ENCODE results near the gene IL22RA2. TPM values are rescaled to one million over a fixed set of nuclear protein-coding genes. Genes with fewer than 3 reads are reported as not detected.

IL22RA2 gene, protein sequence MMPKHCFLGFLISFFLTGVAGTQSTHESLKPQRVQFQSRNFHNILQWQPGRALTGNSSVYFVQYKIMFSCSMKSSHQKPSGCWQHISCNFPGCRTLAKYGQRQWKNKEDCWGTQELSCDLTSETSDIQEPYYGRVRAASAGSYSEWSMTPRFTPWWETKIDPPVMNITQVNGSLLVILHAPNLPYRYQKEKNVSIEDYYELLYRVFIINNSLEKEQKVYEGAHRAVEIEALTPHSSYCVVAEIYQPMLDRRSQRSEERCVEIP
- total RNA-seq (2021) (not detected in 2 replicates), Bru-seq, nascent RNA (not detected), BruChase-seq, experiment 1, labeled RNA remaining after a 2-hour chase (not detected), BruChase-seq, experiment 2, labeled RNA remaining after a 6-hour chase (not detected)
- long read RNA-seq, result 0 reads

GRCh38 chr6:137173501-137173900, at the start of gene IL22RA2:
IL22RA2 (minus strand) TSS chr6:137173644; CDS start chr6:137161749, 11,895 bp downstream.
- BruUV-seq (replicated peaks), result no TSS peak
- intact Hi-C loops (cut with micrococcal nuclease; ENCODE audit: unreplicated experiment), result no loop called here
- CTCF ChIA-PET, result no interaction called here
- H3K4me3 ChIP-seq (ENCODE audit: low read depth, low read length, poor library complexity, severe bottlenecking), result no peak within 1 kb of the TSS
- TF ChIP-seq, protein P1, sequence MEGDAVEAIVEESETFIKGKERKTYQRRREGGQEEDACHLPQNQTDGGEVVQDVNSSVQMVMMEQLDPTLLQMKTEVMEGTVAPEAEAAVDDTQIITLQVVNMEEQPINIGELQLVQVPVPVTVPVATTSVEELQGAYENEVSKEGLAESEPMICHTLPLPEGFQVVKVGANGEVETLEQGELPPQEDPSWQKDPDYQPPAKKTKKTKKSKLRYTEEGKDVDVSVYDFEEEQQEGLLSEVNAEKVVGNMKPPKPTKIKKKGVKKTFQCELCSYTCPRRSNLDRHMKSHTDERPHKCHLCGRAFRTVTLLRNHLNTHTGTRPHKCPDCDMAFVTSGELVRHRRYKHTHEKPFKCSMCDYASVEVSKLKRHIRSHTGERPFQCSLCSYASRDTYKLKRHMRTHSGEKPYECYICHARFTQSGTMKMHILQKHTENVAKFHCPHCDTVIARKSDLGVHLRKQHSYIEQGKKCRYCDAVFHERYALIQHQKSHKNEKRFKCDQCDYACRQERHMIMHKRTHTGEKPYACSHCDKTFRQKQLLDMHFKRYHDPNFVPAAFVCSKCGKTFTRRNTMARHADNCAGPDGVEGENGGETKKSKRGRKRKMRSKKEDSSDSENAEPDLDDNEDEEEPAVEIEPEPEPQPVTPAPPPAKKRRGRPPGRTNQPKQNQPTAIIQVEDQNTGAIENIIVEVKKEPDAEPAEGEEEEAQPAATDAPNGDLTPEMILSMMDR (conservative IDR thresholded peaks at IDR 0.05; ENCODE audit: low read depth, low read length), result no peak
- no peak for TF ChIP-seq EZH2 (IDR thresholded peaks at IDR 0.05; ENCODE audit: borderline replicate concordance, low read depth, low read length, poor library complexity, severe bottlenecking)
- no peaks in the 10 kb centered on the region for H3K36me3 ChIP-seq (ENCODE audit: insufficient read depth, low read length, poor library complexity, severe bottlenecking)
- POLR2A ChIA-PET (ENCODE audit: low non-redundant PET), result no interaction called here
- no peaks in the 10 kb centered on the region for H3K9me3 ChIP-seq (ENCODE audit: low read depth, low read length, poor library complexity, severe bottlenecking)
- no peak within 1 kb of the TSS for H3K27ac ChIP-seq (ENCODE audit: low read depth, low read length, poor library complexity, severe bottlenecking)
- H3K27me3 ChIP-seq (replicated peaks; ENCODE audit: insufficient read depth, low read depth, low read length, poor library complexity), result peaks cover 3% of the 10 kb centered on the region
- no peaks in the 10 kb centered on the region for H3K4me1 ChIP-seq (ENCODE audit: insufficient read depth, low read length, poor library complexity, severe bottlenecking)
- DNase-seq (ENCODE audit: low spot score), result no peak

- no peak for TF ChIP-seq EZH2 (IDR thresholded peaks at IDR 0.05; ENCODE audit: borderline replicate concordance, low read depth, low read length, poor library complexity, severe bottlenecking)
- TF ChIP-seq, protein P1 (conservative IDR thresholded peaks at IDR 0.05; ENCODE audit: low read depth, low read length), result no peak
- ChIA-PET CTCF (no interaction called here), POLR2A (ENCODE audit: low non-redundant PET) (no interaction called here)
- DNase-seq (ENCODE audit: low spot score), result no peak
- Histone ChIP-seq H3K27me3 (replicated peaks; ENCODE audit: insufficient read depth, low read depth, low read length, poor library complexity) (no peaks in the 10 kb centered on the region), H3K36me3 (ENCODE audit: insufficient read depth, low read length, poor library complexity, severe bottlenecking) (no peaks in the 10 kb centered on the region), H3K9me3 (ENCODE audit: low read depth, low read length, poor library complexity, severe bottlenecking) (no peaks in the 10 kb centered on the region), H3K4me3 (ENCODE audit: low read depth, low read length, poor library complexity, severe bottlenecking) (no peak overlapping the region), H3K4me1 (ENCODE audit: insufficient read depth, low read length, poor library complexity, severe bottlenecking) (peaks cover 7% of the 10 kb centered on the region), H3K27ac (ENCODE audit: low read depth, low read length, poor library complexity, severe bottlenecking) (no peak overlapping the region)
- no TSS peak for BruUV-seq (replicated peaks)
- intact Hi-C loops (cut with micrococcal nuclease; ENCODE audit: unreplicated experiment), result no loop called here
Measured at GRCh38 chr6:137222381-137222780, 48.9 kb upstream of the IL22RA2 start.

- no peaks in the 10 kb centered on the region for H3K9me3 ChIP-seq (ENCODE audit: low read depth, low read length, poor library complexity, severe bottlenecking)
- H3K36me3 ChIP-seq (ENCODE audit: insufficient read depth, low read length, poor library complexity, severe bottlenecking), result no peaks in the 10 kb centered on the region
- no peak for TF ChIP-seq EZH2 (IDR thresholded peaks at IDR 0.05; ENCODE audit: borderline replicate concordance, low read depth, low read length, poor library complexity, severe bottlenecking)
- TF ChIP-seq, protein P1 (conservative IDR thresholded peaks at IDR 0.05; ENCODE audit: low read depth, low read length), result no peak
- no peaks in the 10 kb centered on the region for H3K27me3 ChIP-seq (replicated peaks; ENCODE audit: insufficient read depth, low read depth, low read length, poor library complexity)
- DNase-seq (ENCODE audit: low spot score), result no peak
- BruUV-seq (replicated peaks), result no TSS peak
- POLR2A ChIA-PET (ENCODE audit: low non-redundant PET), result no interaction called here
- intact Hi-C loops (cut with micrococcal nuclease; ENCODE audit: unreplicated experiment), result no loop called here
- peak overlapping the region; percentile 96 for H3K4me3 ChIP-seq (ENCODE audit: low read depth, low read length, poor library complexity, severe bottlenecking)
- H3K4me1 ChIP-seq (ENCODE audit: insufficient read depth, low read length, poor library complexity, severe bottlenecking), result peaks cover 7% of the 10 kb centered on the region
- peak overlapping the region; percentile 91 for H3K27ac ChIP-seq (ENCODE audit: low read depth, low read length, poor library complexity, severe bottlenecking)
- CTCF ChIA-PET, result no interaction called here
Measured at GRCh38 chr6:137219664-137220252, 46.3 kb upstream of the IL22RA2 start.
